NCI-H2227 (cell line): ENCODE measurements around the gene DTX4.

ENCODE experiments used
- DNase-seq: peaks from one replicate; lab custom pipeline; 2025; ENCODE audit not compliant: unreplicated experiment; lab: John Stamatoyannopoulos, UW

The DTX4 gene

DNA sequence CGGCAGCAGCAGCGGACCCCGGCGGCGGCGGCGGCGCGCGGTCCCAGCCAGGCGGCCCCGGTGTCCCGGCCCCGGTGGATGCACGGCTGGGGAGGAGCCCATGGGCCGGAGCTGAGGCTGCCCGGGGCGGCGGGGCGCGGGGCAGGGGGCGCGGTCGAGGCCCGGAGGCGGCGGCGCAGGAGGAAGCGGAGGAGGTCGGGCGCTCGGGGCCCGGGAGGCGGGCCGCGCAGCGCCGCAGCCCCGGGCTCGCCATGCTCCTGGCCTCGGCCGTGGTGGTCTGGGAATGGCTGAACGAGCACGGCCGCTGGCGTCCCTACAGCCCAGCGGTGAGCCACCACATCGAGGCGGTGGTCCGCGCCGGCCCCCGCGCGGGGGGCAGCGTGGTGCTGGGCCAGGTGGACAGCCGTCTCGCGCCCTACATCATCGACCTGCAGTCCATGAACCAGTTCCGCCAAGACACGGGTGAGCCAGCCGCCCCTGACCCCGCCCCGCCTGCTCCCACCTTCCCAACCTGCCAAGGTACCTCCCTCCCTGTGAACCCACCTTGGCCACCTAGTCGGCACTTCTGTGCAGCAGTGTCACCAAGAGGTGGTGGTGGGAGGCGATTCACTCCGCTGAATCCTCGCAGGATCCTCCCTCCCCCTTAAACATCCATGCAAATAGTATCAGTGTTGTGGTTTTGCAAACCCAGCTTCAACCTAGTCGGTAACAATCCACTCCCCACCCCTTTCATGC, 580 bp downstream of the DTX4 start:
- peak; percentile 42 for DNase-seq

DNA sequence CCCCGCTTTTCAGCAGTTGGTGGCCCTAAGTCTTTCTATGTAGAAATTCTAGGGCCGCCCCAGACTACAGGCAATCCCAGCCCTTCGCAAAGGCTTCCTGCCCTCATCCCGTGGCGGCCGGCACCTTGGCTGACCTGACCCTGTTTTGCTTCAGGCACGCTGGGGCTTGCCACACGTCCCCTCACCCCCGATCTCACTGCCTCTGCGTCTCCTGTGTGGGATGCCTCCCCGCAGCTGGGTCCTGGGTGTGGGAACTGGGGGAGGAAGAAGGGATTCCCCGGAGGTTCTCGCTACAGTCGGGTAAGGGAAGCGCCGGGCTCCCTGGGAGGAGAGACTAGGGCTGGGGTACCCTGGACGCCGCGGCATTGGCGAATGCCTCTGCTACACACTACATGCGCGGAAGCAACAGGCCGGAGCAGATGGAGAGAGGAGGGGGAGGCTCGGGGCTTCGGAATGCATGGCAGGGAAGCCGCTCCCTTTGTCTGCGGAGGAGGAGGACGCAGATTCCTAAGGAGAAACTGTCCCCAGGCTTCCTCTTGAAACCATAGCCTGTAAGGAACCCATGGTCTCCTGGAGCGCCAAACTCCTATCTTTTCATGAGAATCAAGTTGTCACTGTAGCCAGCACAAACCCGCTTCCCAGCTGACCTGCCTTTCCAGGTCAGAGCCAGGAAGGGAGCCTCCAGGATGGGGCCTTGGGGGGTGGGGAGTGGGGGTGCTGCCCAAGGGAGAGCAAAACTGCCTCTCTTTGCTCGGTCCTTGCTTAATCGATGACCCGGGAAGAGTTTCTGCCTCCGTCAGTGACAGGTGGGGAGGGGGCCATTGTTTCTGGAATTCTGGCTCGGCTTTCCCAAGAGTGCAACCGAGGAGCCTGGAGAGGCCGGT, 1.4 kb downstream of the DTX4 start:
- peak; percentile 48 for DNase-seq

DNA sequence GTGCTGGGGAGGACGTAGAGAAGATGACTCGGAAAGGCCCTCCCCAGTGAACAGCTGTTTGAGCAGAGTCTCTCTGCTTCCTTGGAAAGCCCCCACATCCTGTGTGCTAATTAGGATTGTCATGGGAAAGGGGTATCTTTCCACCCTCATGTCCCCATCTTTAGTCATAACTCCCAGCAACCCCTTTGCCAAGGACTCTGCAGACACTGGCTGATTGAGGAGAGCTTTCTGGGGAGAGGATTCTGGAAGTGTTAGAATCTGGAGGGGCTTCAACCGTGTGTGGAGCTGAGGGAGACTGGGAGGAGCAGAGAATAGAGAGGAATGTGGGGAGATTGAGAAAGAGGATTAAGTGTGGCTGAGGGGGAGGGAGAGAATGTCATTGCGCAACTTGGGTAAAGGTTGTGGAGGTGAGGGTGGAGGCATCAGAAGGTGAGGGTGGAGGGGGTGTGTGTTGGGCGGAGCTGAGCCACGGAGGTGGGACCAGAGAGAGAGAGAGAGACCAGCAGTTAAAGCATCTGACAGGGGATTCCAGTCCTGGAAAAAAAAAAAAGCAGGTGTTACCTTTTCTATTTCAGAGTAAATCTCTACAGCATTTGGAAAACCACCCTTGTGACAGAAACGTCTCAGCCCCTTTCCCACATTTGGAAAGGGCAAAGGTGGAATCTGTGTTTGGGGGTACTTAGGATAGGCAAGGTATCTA, 2.2 kb downstream of the DTX4 start:
- no peak for DNase-seq

- no peak for DNase-seq
Observed at GRCh38 chr11:59174664-59175033, 2.7 kb downstream of the DTX4 start.

GRCh38 chr11:59175091-59175501, 3.2 kb downstream of the DTX4 start:
- DNase-seq: no peak

DNA sequence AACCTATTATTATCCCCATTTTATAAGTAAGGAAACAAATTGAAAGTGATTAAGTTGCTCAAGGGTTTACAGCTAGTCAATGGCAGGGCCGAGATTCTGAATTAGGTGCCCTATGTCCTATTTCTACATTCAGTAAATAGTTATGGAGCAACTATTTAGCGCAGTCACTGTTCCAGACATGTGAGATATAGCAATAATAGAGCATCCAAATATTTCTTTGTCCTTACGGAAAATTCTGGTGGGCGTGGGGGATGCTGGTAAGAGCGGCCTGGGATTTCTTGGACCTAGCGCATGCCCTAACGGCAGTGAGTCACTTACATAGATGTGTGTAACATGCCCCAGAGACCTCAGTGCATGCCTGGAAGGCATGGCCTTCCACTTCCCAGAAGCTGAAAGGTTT, 4.4 kb downstream of the DTX4 start:
- no peak for DNase-seq

DNA sequence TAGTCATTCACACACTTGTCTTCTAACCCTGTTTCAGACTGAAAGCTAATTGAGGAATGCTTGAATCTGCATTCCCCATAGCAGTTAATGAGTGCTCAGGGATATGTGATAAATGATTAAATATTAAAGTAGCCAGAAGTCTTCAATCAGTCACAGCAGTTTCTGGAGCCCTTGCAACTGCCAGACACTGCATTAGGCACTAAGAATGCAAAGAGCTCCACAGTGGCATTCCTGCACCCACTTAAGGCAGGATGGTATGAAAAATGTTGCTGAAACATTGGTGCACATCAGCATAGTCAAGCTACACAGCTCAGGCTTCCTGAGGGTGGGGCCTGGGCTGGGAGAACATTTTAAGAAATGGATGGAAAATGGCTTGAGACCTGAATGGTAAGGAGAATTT, 6.5 kb downstream of the DTX4 start:
- DNase-seq: no peak

GRCh38 chr11:59179121-59179520, 7.2 kb downstream of the DTX4 start:
- DNase-seq: no peak

- no peak for DNase-seq
Observed at GRCh38 chr11:59180168-59180776, 8.3 kb downstream of the DTX4 start.

- DNase-seq: no peak
Observed at GRCh38 chr11:59180907-59181306, 9.0 kb downstream of the DTX4 start.

DNA sequence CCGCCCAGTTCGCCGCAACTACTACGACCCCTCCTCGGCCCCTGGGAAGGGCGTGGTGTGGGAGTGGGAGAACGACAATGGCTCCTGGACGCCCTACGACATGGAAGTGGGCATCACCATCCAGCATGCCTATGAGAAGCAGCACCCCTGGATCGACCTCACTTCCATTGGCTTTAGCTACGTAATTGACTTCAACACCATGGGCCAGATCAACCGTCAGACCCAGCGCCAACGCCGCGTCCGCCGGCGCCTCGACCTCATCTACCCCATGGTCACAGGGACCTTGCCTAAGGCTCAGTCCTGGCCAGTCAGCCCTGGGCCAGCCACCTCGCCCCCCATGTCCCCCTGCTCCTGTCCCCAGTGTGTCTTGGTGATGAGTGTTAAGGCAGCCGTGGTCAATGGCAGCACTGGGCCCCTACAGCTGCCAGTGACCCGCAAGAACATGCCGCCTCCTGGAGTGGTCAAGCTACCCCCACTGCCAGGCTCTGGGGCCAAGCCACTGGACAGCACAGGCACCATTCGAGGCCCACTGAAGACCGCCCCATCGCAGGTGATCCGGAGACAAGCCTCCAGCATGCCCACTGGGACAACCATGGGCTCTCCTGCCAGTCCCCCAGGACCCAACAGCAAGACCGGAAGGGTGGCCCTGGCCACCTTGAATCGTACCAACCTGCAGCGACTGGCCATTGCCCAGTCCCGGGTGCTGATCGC, 10.0 kb downstream of the DTX4 start:
- no peak for DNase-seq

DNA sequence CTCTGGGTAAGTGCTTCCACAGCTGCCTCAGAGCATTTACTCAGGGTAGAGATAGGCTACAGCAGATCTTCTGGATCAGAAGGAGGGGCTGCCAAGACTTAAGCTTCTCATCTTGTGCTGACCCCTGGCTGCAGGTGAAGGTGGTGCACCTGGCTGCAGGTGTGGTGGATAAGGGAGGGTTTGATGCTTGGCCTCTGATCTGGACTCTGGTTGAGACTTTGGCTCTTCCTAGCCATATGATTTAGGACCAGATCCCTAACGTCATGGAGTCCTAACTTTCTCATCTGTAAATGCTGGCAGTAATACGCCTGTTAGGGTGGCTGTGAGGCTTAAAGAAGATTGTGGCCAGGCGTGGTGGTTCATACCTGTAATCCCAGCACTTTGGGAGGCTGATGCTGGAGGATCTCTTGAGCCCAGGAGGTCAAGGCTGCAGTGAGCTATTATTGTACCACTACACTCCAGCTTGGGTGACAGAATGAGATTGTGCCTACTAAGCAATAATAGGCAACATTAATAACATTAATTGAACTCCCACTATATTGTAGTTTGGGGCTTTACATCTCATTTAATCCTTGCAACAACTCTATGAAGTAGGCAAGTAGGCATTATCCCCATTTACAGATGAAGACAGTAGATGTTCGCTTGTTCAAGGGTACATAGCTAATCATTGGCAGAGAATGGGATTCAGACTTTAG, 10.7 kb downstream of the DTX4 start:
- DNase-seq: no peak

- DNase-seq: no peak
Observed at GRCh38 chr11:59183771-59184170, 11.8 kb downstream of the DTX4 start.

- DNase-seq: no peak
Observed at GRCh38 chr11:59184691-59185339, 12.9 kb downstream of the DTX4 start.

GRCh38 chr11:59185386-59185945, 13.5 kb downstream of the DTX4 start:
- DNase-seq: no peak

GRCh38 chr11:59186130-59186594, 14.2 kb downstream of the DTX4 start:
- DNase-seq: peak; percentile 14

- no peak for DNase-seq
Observed at GRCh38 chr11:59187035-59187434, 15.1 kb downstream of the DTX4 start.

- DNase-seq: no peak
Observed at GRCh38 chr11:59187587-59187986, 15.7 kb downstream of the DTX4 start.

GRCh38 chr11:59188954-59189353, 17.0 kb downstream of the DTX4 start:
- no peak for DNase-seq
